NOMO-1 treated with dmso at 0.1 percent for 144 hours (cell line): ENCODE results near the gene UCK1.

Experiments used
- DNase-seq: peaks from one replicate; lab custom pipeline; 2025; ENCODE audit not compliant: unreplicated experiment; lab: John Stamatoyannopoulos, UW

Gene UCK1

GRCh38 chr9:131499254-131499767 lies 31.8 kb downstream of the UCK1 start:
- no peak for DNase-seq

GRCh38 chr9:131496844-131497405 lies 34.1 kb downstream of the UCK1 start:
- no peak for DNase-seq

- no peak for DNase-seq
Observed at GRCh38 chr9:131495785-131496184, 35.3 kb downstream of the UCK1 start.

- no peak for DNase-seq
Observed at GRCh38 chr9:131494296-131494870, 36.7 kb downstream of the UCK1 start.

GRCh38 chr9:131492070-131492469 lies 39.0 kb downstream of the UCK1 start:
- DNase-seq, result no peak

- DNase-seq, result no peak
Observed at GRCh38 chr9:131491001-131491710, 39.9 kb downstream of the UCK1 start.

GRCh38 chr9:131490514-131490913 lies 40.5 kb downstream of the UCK1 start:
- DNase-seq, result no peak

GRCh38 chr9:131487621-131488031 lies 43.4 kb downstream of the UCK1 start:
- DNase-seq, result no peak

- no peak for DNase-seq
Observed at GRCh38 chr9:131487001-131487400, 44.1 kb downstream of the UCK1 start.

- no peak for DNase-seq
Observed at GRCh38 chr9:131485728-131486422, 45.2 kb downstream of the UCK1 start.

GRCh38 chr9:131485206-131485605 lies 45.9 kb downstream of the UCK1 start:
- no peak for DNase-seq

- DNase-seq, result no peak
Observed at GRCh38 chr9:131484560-131485185, 46.4 kb downstream of the UCK1 start.

- DNase-seq, result no peak
Observed at GRCh38 chr9:131484051-131484445, 47.0 kb downstream of the UCK1 start.

GRCh38 chr9:131483319-131484050 lies 47.6 kb downstream of the UCK1 start:
- no peak for DNase-seq

GRCh38 chr9:131482343-131483006 lies 48.6 kb downstream of the UCK1 start:
- no peak for DNase-seq

- no peak for DNase-seq
Observed at GRCh38 chr9:131481441-131482342, 49.4 kb downstream of the UCK1 start.

GRCh38 chr9:131480258-131480657 lies 50.8 kb downstream of the UCK1 start:
- DNase-seq, result no peak

GRCh38 chr9:131478911-131479310 lies 52.2 kb downstream of the UCK1 start:
- DNase-seq, result no peak

- no peak for DNase-seq
Observed at GRCh38 chr9:131478421-131478868, 52.6 kb downstream of the UCK1 start.
